ENCODE data around the gene AGAP3.

Gene AGAP3

GRCh38 chr7:151157645-151158329 lies 71.5 kb downstream of the AGAP3 start:
- Histone ChIP-seq H3K36me3 (ENCODE audit: insufficient read depth, low read length) (no peaks in the 10 kb centered on the region), H3K4me3 (ENCODE audit: low read depth in 1 of 2, low read length in 2 of 2) (no peak overlapping the region), H2AFZ (ENCODE audit: low read depth, low read length) (no peak overlapping the region), H3K4me2 (ENCODE audit: insufficient read depth, low read length) (no peak overlapping the region), H4K20me1 (ENCODE audit: insufficient read depth, low read length) (no peaks in the 10 kb centered on the region), H3K9me3 (ENCODE audit: insufficient read depth, low read length, severe bottlenecking) (no peaks in the 10 kb centered on the region), H3K27me3 (ENCODE audit: insufficient read depth, low read length, poor library complexity) (peaks cover 43% of the 10 kb centered on the region), H3K27ac (ENCODE audit: low read length) (no peak overlapping the region), H3K79me2 (ENCODE audit: insufficient read depth, low read length) (no peaks in the 10 kb centered on the region), H3K4me1 (ENCODE audit: insufficient read depth, low read length) (no peaks in the 10 kb centered on the region), H3K9ac (ENCODE audit: low read depth, low read length) (no peak overlapping the region)
- TF ChIP-seq EZH2 (IDR thresholded peaks at IDR 0.05; ENCODE audit: borderline replicate concordance, low read depth, low read length, severe bottlenecking) (no peak), CTCF (IDR thresholded peaks at IDR 0.05; ENCODE audit: borderline replicate concordance, extremely low read depth, low read length, poor library complexity, severe bottlenecking) (no peak)
- DNase-seq (no peak), ATAC-seq (ENCODE audit: insufficient read depth, low read depth) (no peak)

GRCh38 chr7:151161757-151162156 lies 75.5 kb downstream of the AGAP3 start:
- Histone ChIP-seq H3K27me3 (ENCODE audit: insufficient read depth, low read length, poor library complexity) (peaks cover 50% of the 10 kb centered on the region), H2AFZ (ENCODE audit: low read depth, low read length) (no peak overlapping the region), H3K4me1 (ENCODE audit: insufficient read depth, low read length) (no peaks in the 10 kb centered on the region), H3K27ac (ENCODE audit: low read length) (no peak overlapping the region), H3K9ac (ENCODE audit: low read depth, low read length) (no peak overlapping the region), H4K20me1 (ENCODE audit: insufficient read depth, low read length) (no peaks in the 10 kb centered on the region), H3K36me3 (ENCODE audit: insufficient read depth, low read length) (no peaks in the 10 kb centered on the region), H3K9me3 (ENCODE audit: insufficient read depth, low read length, severe bottlenecking) (no peaks in the 10 kb centered on the region), H3K79me2 (ENCODE audit: insufficient read depth, low read length) (no peaks in the 10 kb centered on the region), H3K4me2 (ENCODE audit: insufficient read depth, low read length) (no peak overlapping the region), H3K4me3 (ENCODE audit: low read depth in 1 of 2, low read length in 2 of 2) (no peak overlapping the region)
- DNase-seq: no peak
- ATAC-seq (ENCODE audit: insufficient read depth, low read depth): no peak
- TF ChIP-seq EZH2 (IDR thresholded peaks at IDR 0.05; ENCODE audit: borderline replicate concordance, low read depth, low read length, severe bottlenecking) (no peak), CTCF (IDR thresholded peaks at IDR 0.05; ENCODE audit: borderline replicate concordance, extremely low read depth, low read length, poor library complexity, severe bottlenecking) (no peak)

GRCh38 chr7:151166629-151167196 lies 80.4 kb downstream of the AGAP3 start:
- DNase-seq (no peak), ATAC-seq (ENCODE audit: insufficient read depth, low read depth) (no peak)
- Histone ChIP-seq H3K79me2 (ENCODE audit: insufficient read depth, low read length) (no peaks in the 10 kb centered on the region), H3K4me1 (ENCODE audit: insufficient read depth, low read length) (no peaks in the 10 kb centered on the region), H3K36me3 (ENCODE audit: insufficient read depth, low read length) (no peaks in the 10 kb centered on the region), H3K9ac (ENCODE audit: low read depth, low read length) (no peak overlapping the region), H4K20me1 (ENCODE audit: insufficient read depth, low read length) (no peaks in the 10 kb centered on the region), H3K27ac (ENCODE audit: low read length) (no peak overlapping the region), H3K27me3 (ENCODE audit: insufficient read depth, low read length, poor library complexity) (peaks cover 33% of the 10 kb centered on the region), H3K9me3 (ENCODE audit: insufficient read depth, low read length, severe bottlenecking) (no peaks in the 10 kb centered on the region), H2AFZ (ENCODE audit: low read depth, low read length) (no peak overlapping the region), H3K4me2 (ENCODE audit: insufficient read depth, low read length) (no peak overlapping the region), H3K4me3 (ENCODE audit: low read depth in 1 of 2, low read length in 2 of 2) (no peak overlapping the region)
- TF ChIP-seq CTCF (IDR thresholded peaks at IDR 0.05; ENCODE audit: borderline replicate concordance, extremely low read depth, low read length, poor library complexity, severe bottlenecking) (no peak), EZH2 (IDR thresholded peaks at IDR 0.05; ENCODE audit: borderline replicate concordance, low read depth, low read length, severe bottlenecking) (no peak)

All from DND-41 (cell line).